ENCODE measurements around the gene DRD1. TPM values are rescaled to one million over a fixed set of nuclear protein-coding genes. Genes with fewer than 3 reads are reported as not detected.
"Not testable (repeated sequence)": the region's sequence is repeated elsewhere in the genome, so short reads cannot be mapped to it uniquely, and the experiment has no call there.

DRD1 gene
- total RNA-seq, 2 donors from 2014 or later = 0.41 to 0.99 TPM

DNA sequence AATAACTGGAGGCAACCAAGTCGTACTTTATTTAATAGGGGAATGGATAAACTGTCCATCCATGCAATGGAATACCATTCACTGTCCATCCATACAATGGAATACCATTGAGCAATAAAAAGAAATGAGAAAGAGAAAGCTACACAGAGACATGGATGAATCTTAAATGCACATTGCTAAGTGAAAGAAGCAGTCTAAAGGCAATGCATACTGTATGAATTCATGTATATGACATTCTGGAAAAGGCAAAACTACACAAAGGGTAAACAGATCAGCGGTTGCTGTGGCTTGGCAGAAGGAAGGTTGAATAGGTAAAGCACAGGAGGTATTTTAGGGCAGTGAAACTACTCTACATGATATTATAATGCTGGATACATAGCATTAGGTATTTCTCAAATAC lies 16.2 kb downstream of the DRD1 start:
- H3K4me3 ChIP-seq = no peak overlapping the region
- TF ChIP-seq, protein P1, sequence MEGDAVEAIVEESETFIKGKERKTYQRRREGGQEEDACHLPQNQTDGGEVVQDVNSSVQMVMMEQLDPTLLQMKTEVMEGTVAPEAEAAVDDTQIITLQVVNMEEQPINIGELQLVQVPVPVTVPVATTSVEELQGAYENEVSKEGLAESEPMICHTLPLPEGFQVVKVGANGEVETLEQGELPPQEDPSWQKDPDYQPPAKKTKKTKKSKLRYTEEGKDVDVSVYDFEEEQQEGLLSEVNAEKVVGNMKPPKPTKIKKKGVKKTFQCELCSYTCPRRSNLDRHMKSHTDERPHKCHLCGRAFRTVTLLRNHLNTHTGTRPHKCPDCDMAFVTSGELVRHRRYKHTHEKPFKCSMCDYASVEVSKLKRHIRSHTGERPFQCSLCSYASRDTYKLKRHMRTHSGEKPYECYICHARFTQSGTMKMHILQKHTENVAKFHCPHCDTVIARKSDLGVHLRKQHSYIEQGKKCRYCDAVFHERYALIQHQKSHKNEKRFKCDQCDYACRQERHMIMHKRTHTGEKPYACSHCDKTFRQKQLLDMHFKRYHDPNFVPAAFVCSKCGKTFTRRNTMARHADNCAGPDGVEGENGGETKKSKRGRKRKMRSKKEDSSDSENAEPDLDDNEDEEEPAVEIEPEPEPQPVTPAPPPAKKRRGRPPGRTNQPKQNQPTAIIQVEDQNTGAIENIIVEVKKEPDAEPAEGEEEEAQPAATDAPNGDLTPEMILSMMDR (IDR thresholded peaks at IDR 0.05) = no peak

DNA sequence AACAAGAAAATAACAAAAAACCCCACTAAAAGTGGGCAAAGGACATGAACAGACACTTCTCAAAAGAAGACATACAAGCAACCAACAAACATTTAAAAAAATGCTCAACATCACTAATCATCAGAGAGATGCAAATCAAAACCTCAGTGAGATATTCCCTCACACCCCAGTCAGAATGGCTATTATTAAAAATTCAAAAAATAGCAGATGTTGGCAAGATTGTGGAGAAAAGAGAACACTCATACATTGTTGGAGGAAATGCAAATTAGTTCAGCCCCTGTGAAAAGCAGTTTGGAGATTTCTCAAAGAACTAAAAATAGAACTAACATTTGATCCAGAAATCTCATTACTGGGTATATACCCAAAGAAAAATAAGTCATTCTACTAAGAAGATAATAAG lies 19.4 kb downstream of the DRD1 start:
- not testable (repeated sequence) for H3K4me1 ChIP-seq (ENCODE audit: control insufficient read depth in 1 of 2, low read depth in 2 of 2); H3K27ac ChIP-seq; H3K27me3 ChIP-seq (replicated peaks; ENCODE audit: insufficient read depth); DNase-seq (ENCODE audit: low spot score); H3K9me3 ChIP-seq; H3K4me3 ChIP-seq; ATAC-seq (ENCODE audit: insufficient number of reproducible peaks, low FRiP score, low read depth); H3K36me3 ChIP-seq

More for the DNA sequence above, 16.2 kb downstream of the DRD1 start:
- no peak for ATAC-seq (ENCODE audit: insufficient number of reproducible peaks, low FRiP score, low read depth)
- Histone ChIP-seq H3K36me3 (no peaks in the 10 kb centered on the region), H3K27me3 (replicated peaks; ENCODE audit: insufficient read depth) (no peaks in the 10 kb centered on the region), H3K27ac (no peak overlapping the region), H3K4me1 (ENCODE audit: control insufficient read depth in 1 of 2, low read depth in 2 of 2) (no peaks in the 10 kb centered on the region), H3K9me3 (no peaks in the 10 kb centered on the region)
- no peak for DNase-seq (ENCODE audit: low spot score)

DNA sequence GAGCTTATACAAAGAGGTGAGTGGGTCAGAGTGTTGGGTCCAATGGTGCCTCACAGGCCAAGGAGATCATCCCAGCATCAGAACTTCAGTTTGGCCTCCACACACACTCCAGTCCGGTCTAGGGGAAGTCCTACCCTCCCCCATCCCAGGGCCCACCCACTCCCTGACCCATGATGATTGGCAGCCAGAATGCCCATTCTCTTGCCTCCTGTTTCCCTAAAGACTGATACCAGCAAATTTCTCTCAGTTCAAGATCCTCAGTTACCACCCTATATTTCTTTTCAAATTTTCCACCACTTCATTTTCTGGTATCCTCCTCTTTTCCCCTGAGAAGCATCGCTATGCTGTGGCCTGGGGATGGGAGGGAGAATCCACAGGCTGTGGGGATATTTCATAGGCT lies 21.9 kb downstream of the DRD1 start:
- Histone ChIP-seq H3K27ac (no peak overlapping the region), H3K4me1 (ENCODE audit: control insufficient read depth in 1 of 2, low read depth in 2 of 2) (no peaks in the 10 kb centered on the region), H3K36me3 (no peaks in the 10 kb centered on the region), H3K4me3 (no peak overlapping the region), H3K27me3 (replicated peaks; ENCODE audit: insufficient read depth) (no peaks in the 10 kb centered on the region), H3K9me3 (no peaks in the 10 kb centered on the region)
- DNase-seq (ENCODE audit: low spot score) (no peak), ATAC-seq (ENCODE audit: insufficient number of reproducible peaks, low FRiP score, low read depth) (no peak)
- TF ChIP-seq, protein P1 (IDR thresholded peaks at IDR 0.05) = no peak

DNA sequence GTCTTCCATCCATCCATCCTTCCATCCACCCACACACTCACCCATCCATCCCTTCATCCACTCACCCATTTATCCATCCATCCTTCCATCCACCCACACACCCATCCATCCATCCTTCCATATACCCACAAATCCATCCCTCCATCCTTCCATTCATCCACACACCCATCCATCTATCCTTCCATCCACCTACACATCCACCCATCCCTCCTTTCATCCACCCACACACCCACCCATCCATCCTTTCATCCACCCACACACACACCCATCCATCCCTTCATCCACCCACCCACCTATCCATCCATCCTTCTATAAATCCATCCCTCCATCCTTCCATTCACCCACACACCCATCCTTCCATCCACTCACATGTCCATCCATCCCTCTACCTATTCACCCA lies 23.6 kb downstream of the DRD1 start:
- no peak for ATAC-seq (ENCODE audit: insufficient number of reproducible peaks, low FRiP score, low read depth)
- no peak overlapping the region for H3K27ac ChIP-seq
- no peaks in the 10 kb centered on the region for H3K27me3 ChIP-seq (replicated peaks; ENCODE audit: insufficient read depth)
- no peak overlapping the region for H3K4me3 ChIP-seq
- H3K4me1 ChIP-seq (ENCODE audit: control insufficient read depth in 1 of 2, low read depth in 2 of 2) = peaks cover 0 to 4% of the 10 kb centered on the region in 2 donors
- TF ChIP-seq, protein P1 (IDR thresholded peaks at IDR 0.05) = no peak
- no peaks in the 10 kb centered on the region for H3K9me3 ChIP-seq
- H3K36me3 ChIP-seq = no peaks in the 10 kb centered on the region
- no peak for DNase-seq (ENCODE audit: low spot score)

DNA sequence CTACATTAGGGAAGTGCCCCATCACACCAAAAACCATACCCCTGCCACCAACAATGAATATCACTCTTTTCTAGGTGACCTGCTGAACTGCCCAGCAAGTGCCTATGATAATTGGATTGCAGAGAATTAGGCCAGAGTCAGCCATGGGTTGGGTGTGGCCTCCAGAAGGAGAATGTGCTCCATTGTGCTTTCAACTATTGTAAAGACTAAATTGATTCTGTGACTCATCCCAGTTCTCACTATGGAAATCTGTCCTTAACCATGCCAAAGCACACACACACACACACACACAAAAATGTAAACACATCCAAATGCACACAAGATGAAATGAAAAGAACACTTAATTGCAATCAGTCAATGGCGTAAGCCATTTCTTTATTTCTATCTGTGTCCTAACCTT lies 25.7 kb downstream of the DRD1 start:
- H3K9me3 ChIP-seq = no peaks in the 10 kb centered on the region
- H3K27me3 ChIP-seq (replicated peaks; ENCODE audit: insufficient read depth) = no peaks in the 10 kb centered on the region
- no peak overlapping the region for H3K4me3 ChIP-seq
- DNase-seq (ENCODE audit: low spot score) (no peak), ATAC-seq (ENCODE audit: insufficient number of reproducible peaks, low FRiP score, low read depth) (no peak)
- peaks cover 0 to 6% of the 10 kb centered on the region in 2 donors for H3K4me1 ChIP-seq (ENCODE audit: control insufficient read depth in 1 of 2, low read depth in 2 of 2)
- TF ChIP-seq, protein P1 (IDR thresholded peaks at IDR 0.05) = no peak
- H3K36me3 ChIP-seq = no peaks in the 10 kb centered on the region
- H3K27ac ChIP-seq = no peak overlapping the region

DNA sequence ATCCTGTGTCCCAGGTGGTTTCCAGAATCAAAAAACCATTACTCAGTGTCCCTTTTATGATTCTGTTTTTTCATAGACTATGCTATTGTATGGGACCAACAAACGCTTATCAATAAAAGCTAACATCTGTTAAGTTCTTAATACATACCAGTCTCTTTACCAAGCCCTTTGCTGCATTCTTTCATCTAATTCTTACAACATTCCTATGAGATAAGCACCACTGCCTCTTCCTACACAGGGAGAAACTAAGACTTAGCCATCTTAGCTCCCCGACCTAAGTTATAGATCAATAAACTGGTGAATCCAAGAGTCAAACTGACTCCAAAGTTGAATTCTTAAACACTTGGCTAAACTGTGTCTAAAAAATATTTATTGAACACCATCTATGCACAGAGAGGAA lies 26.6 kb downstream of the DRD1 start:
- DNase-seq (ENCODE audit: low spot score) (no peak), ATAC-seq (ENCODE audit: insufficient number of reproducible peaks, low FRiP score, low read depth) (no peak)
- TF ChIP-seq, protein P1 (IDR thresholded peaks at IDR 0.05) = no peak
- Histone ChIP-seq H3K4me3 (no peak overlapping the region), H3K36me3 (no peaks in the 10 kb centered on the region), H3K27me3 (replicated peaks; ENCODE audit: insufficient read depth) (no peaks in the 10 kb centered on the region), H3K4me1 (ENCODE audit: control insufficient read depth in 1 of 2, low read depth in 2 of 2) (peaks cover 0 to 6% of the 10 kb centered on the region in 2 donors), H3K27ac (no peak overlapping the region), H3K9me3 (no peaks in the 10 kb centered on the region)
